Calu3 (cell line): ENCODE data around the gene CROCC. TPM values are rescaled to one million over a fixed set of nuclear protein-coding genes. Genes with fewer than 3 reads are reported as not detected.

Source experiments
- BruUV-seq: library from RNA; stranded (reverse); fragments of 400-500 nt; replicated peaks from 2 replicates; lab custom pipeline; 2021; lab: Mats Ljungman, UMichigan
- CTCF ChIA-PET: fragments of 300-600 bp; sonication (Branson Sonifier 250); formaldehyde crosslinking; loops from one replicate; lab custom pipeline; 2022; ENCODE audit warnings: antibody characterized with exemption; lab: Charles Lee
- DNase-seq: peaks from one replicate; pipeline ENCODE4 v3.0.0; 2022
- H3K27ac Mint-ChIP-seq: one replicate; pipeline ENCODE4 v1.8.0; 2022; ENCODE audit warnings: mixed read lengths; ENCODE audit not compliant: unreplicated experiment
- H3K27me3 Mint-ChIP-seq: one replicate; pipeline ENCODE4 v1.8.0; 2022; ENCODE audit warnings: mixed read lengths; ENCODE audit not compliant: unreplicated experiment
- H3K36me3 Mint-ChIP-seq: one replicate; pipeline ENCODE4 v1.8.0; 2022; ENCODE audit warnings: mild to moderate bottlenecking, moderate library complexity, mixed read lengths; ENCODE audit not compliant: insufficient read depth, unreplicated experiment
- H3K4me1 Mint-ChIP-seq: one replicate; pipeline ENCODE4 v1.8.0; 2022; ENCODE audit warnings: mild to moderate bottlenecking, low read depth, mixed read lengths; ENCODE audit not compliant: unreplicated experiment
- H3K4me3 Mint-ChIP-seq: one replicate; pipeline ENCODE4 v1.8.0; 2022; ENCODE audit warnings: mild to moderate bottlenecking, low read depth, moderate library complexity, mixed read lengths; ENCODE audit not compliant: unreplicated experiment
- H3K9me3 Mint-ChIP-seq: one replicate; pipeline ENCODE4 v1.8.0; 2022; ENCODE audit warnings: low read depth, mixed read lengths; ENCODE audit not compliant: unreplicated experiment
- CTCF ChIP-seq: fragments of 200-600 bp; IDR thresholded peaks from one replicate; pipeline ENCODE4 v1.8.0; 2022; ENCODE audit warnings: antibody characterized with exemption; ENCODE audit not compliant: unreplicated experiment
- intact Hi-C: fragments of 100-400 bp; cut with micrococcal nuclease; formaldehyde crosslinking; loops from one replicate; pipeline ENCODE4 v1.10.0; 2022; ENCODE audit not compliant: unreplicated experiment
- total RNA-seq: library from RNA; stranded (reverse); gene quantifications from 2 replicates; pipeline ENCODE4 v1.2.3, GENCODE V29; 2022

The CROCC gene
- total RNA-seq, 1 experiment from 2014 or later, result 12.0 TPM

- Mint-ChIP-seq H3K36me3 (peaks cover 3% of the 10 kb centered on the region), H3K4me3 (no peak overlapping the region), H3K27me3 (no peaks in the 10 kb centered on the region), H3K9me3 (no peaks in the 10 kb centered on the region), H3K27ac (no peak overlapping the region), H3K4me1 (no peaks in the 10 kb centered on the region)
- no TSS peak for BruUV-seq
- DNase-seq, result no peak
- intact Hi-C loops, result no loop called here
- TF ChIP-seq CTCF, result no peak
- CTCF ChIA-PET, result no interaction called here
Measured at GRCh38 chr1:16966282-16966681, 44.6 kb downstream of the CROCC start.

GRCh38 chr1:16967095-16967575, 45.4 kb downstream of the CROCC start:
- TF ChIP-seq CTCF, result no peak
- H3K27ac Mint-ChIP-seq, result no peak overlapping the region
- no peaks in the 10 kb centered on the region for H3K4me1 Mint-ChIP-seq
- no peak for DNase-seq
- CTCF ChIA-PET, result no interaction called here
- intact Hi-C loops, result no loop called here
- no peaks in the 10 kb centered on the region for H3K27me3 Mint-ChIP-seq
- H3K4me3 Mint-ChIP-seq, result no peak overlapping the region
- BruUV-seq, result no TSS peak
- no peaks in the 10 kb centered on the region for H3K9me3 Mint-ChIP-seq
- peaks cover 3% of the 10 kb centered on the region for H3K36me3 Mint-ChIP-seq

GRCh38 chr1:16967962-16968361, 46.2 kb downstream of the CROCC start:
- intact Hi-C loops, result no loop called here
- H3K4me3 Mint-ChIP-seq, result no peak overlapping the region
- no peaks in the 10 kb centered on the region for H3K9me3 Mint-ChIP-seq
- no peak for TF ChIP-seq CTCF
- peaks cover 3% of the 10 kb centered on the region for H3K36me3 Mint-ChIP-seq
- no peaks in the 10 kb centered on the region for H3K4me1 Mint-ChIP-seq
- H3K27me3 Mint-ChIP-seq, result no peaks in the 10 kb centered on the region
- DNase-seq, result no peak
- CTCF ChIA-PET, result no interaction called here
- BruUV-seq, result no TSS peak
- H3K27ac Mint-ChIP-seq, result no peak overlapping the region

GRCh38 chr1:16968372-16968771, 46.6 kb downstream of the CROCC start:
- Mint-ChIP-seq H3K4me1 (no peaks in the 10 kb centered on the region), H3K36me3 (peaks cover 3% of the 10 kb centered on the region), H3K27ac (no peak overlapping the region), H3K4me3 (no peak overlapping the region), H3K9me3 (no peaks in the 10 kb centered on the region), H3K27me3 (no peaks in the 10 kb centered on the region)
- CTCF ChIA-PET, result no interaction called here
- intact Hi-C loops, result no loop called here
- no peak for DNase-seq
- no TSS peak for BruUV-seq
- no peak for TF ChIP-seq CTCF
